Fibroblast of villous mesenchyme (primary cell): Measurements from ENCODE around the gene ANKRD53. TPM values are rescaled to one million over a fixed set of nuclear protein-coding genes. Genes with fewer than 3 reads are reported as not detected.

Experiments used
- DNase-seq: peaks from one replicate; pipeline ENCODE4 v3.0.0-alpha.2; 2010; ENCODE audit warnings: low read depth
- H3K4me3 ChIP-seq: 2 replicates; pipeline ENCODE4 v1.5.1; 2011; ENCODE audit warnings: low read depth, mild to moderate bottlenecking, low read length
- CTCF ChIP-seq: IDR thresholded peaks from 2 replicates; pipeline ENCODE4 v1.5.1; 2012; ENCODE audit warnings: low read depth, mild to moderate bottlenecking, low read length; ENCODE audit not compliant: insufficient read depth
- total RNA-seq: library from RNA; depleted of rRNA; stranded (reverse); fragments of >200 nt; gene quantifications from 2 replicates; pipeline ENCODE4 v1.2.3, GENCODE V29; 2012

Gene ANKRD53
- total RNA-seq, 1 donor, result 0.43 TPM

DNA sequence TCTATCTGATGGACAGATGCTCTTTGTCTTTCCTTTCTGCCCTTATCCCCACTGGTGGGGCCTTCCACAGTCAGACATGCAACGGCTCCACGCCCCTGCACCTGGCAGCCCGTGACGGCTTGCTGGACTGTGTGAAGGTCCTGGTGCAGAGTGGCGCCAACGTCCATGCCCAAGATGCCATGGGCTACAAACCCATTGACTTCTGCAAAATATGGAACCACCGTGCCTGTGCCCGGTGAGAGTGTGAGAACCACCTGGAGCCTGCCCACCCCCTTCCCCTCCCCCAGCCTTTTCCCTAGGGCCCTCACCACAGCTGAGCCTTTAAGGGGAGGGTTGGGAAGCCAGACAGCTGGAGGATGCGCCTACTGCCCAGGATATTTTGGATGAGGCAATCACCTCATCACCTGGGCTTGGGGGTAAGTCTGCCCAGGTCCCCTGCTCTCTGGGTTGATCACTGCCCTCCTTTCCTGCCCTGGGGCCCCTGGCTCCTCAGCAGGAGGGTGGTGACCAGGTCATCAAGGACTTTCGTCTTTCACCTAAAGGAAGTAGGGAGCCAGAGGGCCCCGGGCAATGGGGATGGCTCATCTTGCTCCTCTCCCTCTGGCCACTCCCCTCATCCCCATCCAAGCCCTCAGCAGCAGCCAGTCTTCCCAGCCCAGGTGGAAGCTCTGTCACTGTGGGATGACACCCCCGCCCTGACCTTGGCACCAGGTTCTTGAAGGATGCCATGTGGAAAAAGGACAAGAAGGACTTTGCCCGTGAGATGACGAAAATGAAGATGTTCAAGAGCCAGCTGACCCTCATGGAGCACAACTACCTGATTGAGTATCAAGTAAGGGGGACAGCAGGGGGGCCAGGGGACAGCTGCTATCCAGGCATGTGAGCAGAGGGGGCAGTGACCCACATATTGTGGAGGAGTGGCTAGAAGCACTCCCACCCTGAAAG, 3.7 kb downstream of the ANKRD53 start:
- no peak for TF ChIP-seq CTCF
- no peak overlapping the region for H3K4me3 ChIP-seq
- no peak for DNase-seq

DNA sequence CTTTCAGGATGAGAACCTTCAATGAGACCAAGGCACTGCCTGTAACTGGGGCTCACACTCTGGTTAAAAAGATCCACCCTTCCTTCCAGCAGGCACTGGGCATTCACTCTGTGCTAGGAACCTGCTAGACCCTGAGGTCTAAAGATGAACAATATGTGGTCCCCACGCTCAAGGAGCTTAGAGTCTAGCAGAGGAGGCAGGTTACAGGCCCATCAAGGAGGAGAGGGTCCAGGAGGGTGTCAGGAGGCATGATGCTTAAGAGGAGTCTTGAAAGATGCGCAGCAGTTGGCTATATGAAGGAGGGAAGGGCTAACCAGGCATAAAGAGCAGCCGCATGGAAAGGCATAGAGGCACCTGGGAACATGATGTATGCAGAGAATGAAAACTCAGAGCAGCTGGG, 4.5 kb downstream of the ANKRD53 start:
- no peak for DNase-seq
- H3K4me3 ChIP-seq, result no peak overlapping the region
- no peak for TF ChIP-seq CTCF

- no peak overlapping the region for H3K4me3 ChIP-seq
- TF ChIP-seq CTCF, result no peak
- DNase-seq, result no peak
Observed at GRCh38 chr2:70983506-70984227, 5.2 kb downstream of the ANKRD53 start.

DNA sequence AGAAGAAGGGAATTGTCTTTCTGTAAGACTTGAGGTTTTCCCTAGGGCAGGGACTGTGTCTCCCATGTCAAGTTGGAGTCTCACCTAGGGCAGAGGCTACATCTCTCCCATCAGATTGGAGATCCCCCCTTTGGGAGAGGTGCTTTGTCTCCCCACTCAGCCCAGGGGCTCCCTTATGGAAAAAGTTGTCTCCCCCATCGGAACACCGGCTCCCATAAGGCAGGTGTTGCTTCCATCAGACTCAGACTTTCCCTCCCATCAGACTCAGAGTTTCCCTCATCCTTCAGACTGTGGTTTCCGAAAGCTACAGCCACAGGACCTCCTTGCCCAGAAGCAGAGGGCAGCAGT, 5.8 kb downstream of the ANKRD53 start:
- no peak for DNase-seq
- TF ChIP-seq CTCF, result no peak
- no peak overlapping the region for H3K4me3 ChIP-seq

DNA sequence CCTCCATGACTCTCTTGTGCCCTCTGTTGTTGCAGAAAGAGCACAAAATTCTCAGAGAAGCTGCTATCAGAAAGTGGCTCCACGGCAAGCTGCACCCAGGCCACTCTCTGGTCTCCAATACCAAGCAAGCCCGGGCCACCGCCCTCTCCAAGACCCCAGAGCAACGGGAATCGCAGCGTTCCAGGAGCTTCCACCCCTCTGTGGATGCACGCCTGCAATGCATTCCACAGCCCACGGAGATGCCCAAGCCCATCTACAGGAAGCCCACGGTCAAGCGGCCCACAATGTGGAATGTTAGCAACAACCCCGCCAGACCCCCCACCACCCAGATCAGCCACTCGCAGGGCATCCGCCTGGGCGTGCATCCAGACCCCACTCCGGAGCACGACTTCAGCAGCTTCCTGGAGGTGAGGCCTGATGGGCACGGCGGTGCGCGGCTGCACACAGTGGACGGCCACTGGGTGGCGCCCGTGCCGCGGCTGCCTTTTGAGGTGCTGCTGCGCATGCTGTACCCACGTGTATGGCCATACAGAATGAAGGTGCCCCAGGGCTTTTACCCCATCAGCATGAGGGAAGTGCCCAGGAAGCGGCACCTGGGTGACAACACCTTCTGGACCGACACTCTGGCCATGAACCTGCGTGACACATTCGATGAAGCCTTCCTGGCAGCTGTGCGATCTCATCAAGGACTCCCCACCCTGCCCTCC, 6.3 kb downstream of the ANKRD53 start:
- H3K4me3 ChIP-seq, result no peak overlapping the region
- peak; percentile 77 for TF ChIP-seq CTCF
- peak; percentile 46 for DNase-seq

GRCh38 chr2:70985283-70985688, 6.9 kb downstream of the ANKRD53 start:
- H3K4me3 ChIP-seq, result no peak overlapping the region
- DNase-seq, result no peak
- TF ChIP-seq CTCF, result no peak
